ENCODE measurements around the gene LRRC9.
A peak's percentile ranks its signal among the peaks of the same experiment; 100 is the strongest.
"Not testable (repeated sequence)": the region's sequence is repeated elsewhere in the genome, so short reads cannot be mapped to it uniquely, and the experiment has no call there.

LRRC9 gene

DNA sequence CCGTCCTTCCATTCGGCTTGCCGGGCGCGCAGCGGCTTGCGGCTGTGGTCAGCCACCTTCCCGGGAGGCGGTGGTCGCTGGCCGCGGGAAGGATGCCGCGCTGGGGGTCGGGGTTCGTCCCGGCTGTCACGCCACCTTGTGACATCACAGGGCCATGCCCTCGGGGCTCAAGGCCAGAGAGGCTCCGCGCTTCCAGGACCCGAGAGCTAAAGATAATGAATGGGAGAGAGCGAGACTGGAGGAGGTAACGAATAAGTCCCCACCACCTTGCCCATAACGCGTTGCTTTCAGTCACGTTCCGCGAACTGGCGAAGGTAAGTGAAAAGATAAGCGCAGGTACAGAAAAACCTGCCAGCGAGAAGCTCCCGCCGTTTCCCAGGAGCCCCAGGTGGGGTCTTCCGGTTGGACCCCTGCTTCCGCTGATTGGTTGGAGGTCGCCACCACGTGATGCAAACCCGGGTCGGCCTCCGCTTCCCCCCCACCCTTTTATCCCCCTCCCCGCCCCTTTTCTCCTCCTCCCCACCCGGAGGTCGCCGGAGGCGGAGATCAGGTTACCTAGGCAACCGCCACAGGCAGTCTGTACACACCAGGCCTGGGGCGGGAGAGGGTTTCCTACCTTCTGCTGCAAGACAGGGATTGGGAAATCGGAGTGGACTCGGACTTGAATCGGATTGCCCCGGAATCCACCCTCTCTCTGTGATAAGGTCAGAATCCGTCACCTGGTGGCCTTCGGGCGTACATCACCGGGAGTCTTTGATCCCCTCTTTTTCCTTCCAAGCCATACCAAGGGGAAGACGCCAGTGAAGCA is at the start of gene LRRC9:
LRRC9 (plus strand) TSS at position 575 of the 808 bp plus-strand sequence.
- peak; percentile 94 for DNase-seq

- DNase-seq = peak; percentile 63
These were observed 49.4 kb upstream of the LRRC9 start, which contains the start of gene RTN1 for GRCh38 chr14:59870277-59871165. RTN1 (minus strand) TSS chr14:59870776; CDS start chr14:59870630, 146 bp downstream.

GRCh38 chr14:59871166-59871495 is 48.8 kb upstream of the LRRC9 start:
- DNase-seq = no peak

DNA sequence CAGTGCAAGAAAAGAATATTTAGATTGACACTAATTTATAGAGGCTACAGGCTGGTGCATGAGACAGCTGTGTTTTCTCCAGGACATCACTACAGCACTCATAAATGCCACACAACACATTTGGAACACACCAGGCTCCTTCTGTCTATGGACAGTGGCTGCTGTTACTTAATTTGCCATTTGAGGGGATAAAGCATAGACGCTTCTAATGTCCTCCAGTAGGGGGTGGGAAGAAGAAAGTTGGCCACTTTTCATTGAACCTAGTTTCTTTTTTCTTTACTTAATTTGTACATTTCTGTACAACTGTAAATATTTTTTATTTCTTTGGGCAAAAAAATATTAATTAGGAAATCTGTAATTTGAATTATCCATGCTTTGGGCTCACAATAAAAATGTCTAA is 37.0 kb upstream of the LRRC9 start:
- no peak for DNase-seq

GRCh38 chr14:59890676-59891075 is 29.3 kb upstream of the LRRC9 start:
- no peak for DNase-seq

DNA sequence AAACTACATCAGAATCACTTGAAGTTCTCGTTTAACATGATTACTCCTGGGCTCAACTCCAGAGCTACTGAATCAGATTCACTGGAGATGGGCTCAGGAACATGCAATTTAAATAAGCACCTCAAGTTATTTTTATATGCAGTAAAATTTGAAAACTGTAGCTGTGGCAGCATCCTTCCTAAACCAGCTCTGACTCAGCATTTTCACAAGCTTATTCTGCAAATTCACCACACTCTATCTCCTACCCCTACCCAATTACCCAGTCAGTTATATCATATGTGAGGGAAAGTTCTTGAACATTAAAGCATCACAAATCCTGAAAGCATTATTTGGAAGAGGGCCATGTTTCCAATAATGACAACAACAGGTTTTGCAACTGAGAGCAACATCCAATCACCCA is 24.2 kb upstream of the LRRC9 start:
- no peak for DNase-seq

DNA sequence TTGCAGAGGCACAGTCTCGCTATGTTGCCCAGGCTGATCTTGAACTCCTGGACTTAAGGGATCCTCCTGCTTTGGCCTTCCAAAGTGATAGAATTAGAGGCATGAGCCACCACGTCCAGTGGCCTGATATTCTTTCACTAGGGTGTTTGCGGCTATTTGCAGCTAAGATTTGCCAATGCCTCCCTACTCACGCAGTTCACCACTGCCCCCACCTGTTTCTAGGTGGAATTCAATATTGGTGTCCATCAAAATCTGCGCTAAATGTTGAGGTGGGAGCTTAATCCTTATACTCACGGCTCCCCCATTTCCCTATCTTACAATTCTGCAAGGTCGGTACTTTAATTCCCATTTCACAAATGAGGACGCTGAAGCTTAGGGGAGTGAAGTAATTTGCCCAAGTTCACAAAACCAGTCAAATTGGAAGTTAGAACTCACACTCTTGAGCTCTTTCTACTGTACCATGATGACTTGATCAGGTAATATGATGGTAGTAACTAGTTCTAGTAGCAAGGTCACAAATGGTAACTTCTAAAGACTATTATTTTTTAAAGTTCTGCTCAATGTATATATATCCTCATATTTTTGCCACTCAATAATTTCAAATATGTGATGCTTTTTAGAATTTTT is 22.1 kb upstream of the LRRC9 start:
- peak; percentile 25 for DNase-seq

DNA sequence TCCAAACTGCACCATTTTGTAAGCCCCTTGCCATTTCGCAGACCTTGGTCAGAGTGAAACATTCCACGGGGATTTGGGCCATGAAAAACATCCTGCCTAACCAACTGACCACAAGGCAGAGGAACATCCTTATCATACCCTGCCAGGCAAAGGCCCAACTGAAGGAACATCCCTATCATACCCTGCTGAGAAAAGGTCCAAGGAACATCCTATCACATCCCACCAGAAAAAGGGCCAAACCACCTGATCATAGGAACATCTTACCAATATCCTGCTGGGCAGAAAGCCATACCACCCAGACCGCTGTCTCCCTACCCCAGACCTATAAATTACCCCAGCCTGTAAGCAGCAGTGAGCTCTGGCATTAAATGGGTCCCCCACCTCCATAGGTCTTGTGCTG is 19.4 kb upstream of the LRRC9 start:
- DNase-seq = no peak

- no peak for DNase-seq
These were observed 15.8 kb upstream of the LRRC9 start for GRCh38 chr14:59904184-59904583.

DNA sequence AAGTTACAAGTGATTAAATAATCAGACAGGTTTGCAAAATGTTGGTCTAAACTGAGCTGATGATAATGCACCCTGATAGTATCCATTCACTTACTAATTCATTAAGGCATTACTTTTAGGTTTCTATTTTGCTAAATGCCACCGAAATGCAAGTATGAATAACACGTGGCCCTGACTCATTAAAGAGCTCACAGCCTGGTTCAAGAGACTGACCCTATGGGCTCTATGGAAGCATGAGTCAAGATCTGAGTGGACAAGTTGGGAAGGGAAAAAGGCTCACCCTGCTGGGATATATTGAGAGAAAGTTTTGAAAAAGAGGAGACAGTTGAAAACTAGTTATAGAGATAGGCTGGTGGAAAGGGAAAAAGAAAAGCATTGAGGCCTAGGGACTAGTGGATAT is 14.8 kb upstream of the LRRC9 start:
- no peak for DNase-seq

DNA sequence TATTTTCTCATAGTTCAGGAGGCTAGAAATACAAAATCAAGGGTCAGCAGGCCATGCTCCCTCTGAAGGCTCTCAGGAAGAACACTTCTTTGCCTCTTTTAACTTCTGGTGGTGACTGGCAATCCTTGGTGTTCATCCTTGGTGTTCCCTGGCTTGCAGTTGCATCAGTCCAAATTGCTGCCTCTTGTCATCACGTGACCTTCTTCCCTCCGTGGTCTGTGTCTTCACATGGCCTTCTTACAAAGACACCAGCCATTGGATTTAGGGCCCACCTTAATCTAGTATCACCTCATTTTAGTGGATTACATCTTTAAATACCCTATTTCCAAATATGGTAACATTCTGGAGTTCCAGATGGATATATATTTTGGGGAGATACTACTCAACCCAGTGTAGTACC is 7.5 kb upstream of the LRRC9 start:
- DNase-seq = no peak

- no peak for DNase-seq
These were observed 6.8 kb upstream of the LRRC9 start for GRCh38 chr14:59913187-59913586.

DNA sequence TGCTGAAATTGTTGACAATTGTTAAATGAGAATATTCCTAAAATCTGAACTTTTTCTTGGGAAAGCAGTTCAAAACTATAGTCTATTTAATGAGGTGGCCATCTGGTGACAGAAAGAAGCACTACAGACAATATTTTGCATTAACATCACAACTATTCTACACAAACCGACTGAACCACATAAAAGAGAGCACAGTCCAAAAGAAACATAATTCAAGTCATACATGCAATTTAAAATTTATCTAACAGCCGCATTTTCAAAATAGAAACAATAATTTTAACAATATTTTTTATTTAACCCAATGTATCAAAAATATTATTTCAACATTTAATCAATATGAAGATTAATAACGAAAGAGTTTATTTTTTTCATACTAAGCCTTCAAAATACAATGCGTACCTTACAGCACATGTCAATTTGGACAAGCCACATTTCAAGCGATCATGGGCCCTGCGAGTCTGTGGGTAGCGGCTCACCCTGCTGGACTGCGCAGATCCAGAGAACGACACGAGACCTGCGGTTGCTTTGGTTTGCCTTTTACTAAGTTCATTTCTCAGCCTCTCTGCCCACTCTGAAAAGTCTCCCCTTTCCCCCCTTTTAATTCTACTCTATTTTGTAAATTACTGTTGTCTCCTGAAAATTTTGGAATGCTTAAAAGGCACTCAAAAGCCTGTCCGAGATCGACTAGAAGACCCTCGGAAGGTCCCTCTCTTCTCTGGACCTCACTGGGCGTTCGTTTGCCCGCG is 947 bp upstream of the LRRC9 start:
- peak; percentile 45 for DNase-seq

DNA sequence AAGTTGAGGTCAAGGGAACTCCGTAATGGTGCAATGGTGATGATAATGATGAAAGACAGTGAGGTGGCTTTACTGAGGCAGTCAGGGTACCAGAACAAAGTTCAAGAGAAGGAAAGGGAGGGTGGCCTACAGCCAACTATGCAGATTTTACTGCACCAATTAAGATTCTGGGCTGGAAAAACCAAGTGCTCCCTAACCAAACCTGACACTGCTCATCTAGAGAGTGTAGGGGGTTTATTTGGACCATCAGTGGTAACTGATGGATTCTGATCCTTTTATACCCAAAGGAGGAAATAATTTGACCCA is 387 bp downstream of the LRRC9 start:
- no peak for DNase-seq

DNA sequence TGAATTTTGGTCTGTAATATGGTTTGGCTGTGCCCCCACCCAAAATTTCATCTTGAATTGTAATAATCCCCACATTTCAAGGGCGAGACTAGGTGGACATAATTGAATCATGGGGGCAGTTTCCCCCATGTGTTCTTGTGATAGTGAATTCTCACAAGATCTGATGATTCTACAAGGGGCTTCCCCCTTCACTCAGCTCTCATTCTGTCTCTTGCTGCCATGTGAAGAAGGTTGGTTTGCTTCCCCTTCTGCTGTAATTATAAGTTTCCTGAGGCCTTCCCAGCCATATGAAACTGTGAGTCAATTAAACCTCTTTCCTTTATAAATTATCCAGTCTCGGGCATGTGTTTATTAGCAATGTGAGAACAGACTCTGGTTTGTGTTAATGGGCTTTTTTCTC is 5.9 kb downstream of the LRRC9 start:
- no peak for DNase-seq

DNA sequence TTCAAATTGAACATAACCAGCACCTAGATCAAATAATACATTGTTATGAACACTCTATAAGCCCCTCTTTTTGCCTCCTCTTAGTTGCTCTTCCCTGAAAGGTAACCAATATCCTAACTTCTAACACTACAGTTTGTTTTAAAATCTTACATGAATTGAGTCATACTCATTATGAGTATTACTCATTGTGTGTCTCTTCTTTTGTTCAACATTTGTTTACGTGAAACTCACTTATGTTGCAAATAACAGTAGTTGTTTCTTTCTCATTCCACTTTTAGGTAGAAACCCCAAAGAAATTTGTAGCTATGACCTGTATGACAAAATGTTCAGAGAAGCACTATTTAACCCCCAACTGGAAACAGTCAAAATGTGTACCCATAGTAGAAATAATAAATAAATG is 6.6 kb downstream of the LRRC9 start:
- no peak for DNase-seq

- no peak for DNase-seq
These were observed 11.3 kb downstream of the LRRC9 start for GRCh38 chr14:59931237-59931636.

GRCh38 chr14:59936145-59936544 is 16.2 kb downstream of the LRRC9 start:
- DNase-seq = no peak

- no peak for DNase-seq
These were observed 19.9 kb downstream of the LRRC9 start for GRCh38 chr14:59939828-59940227.

GRCh38 chr14:59942296-59942862 is 22.4 kb downstream of the LRRC9 start:
- DNase-seq = not testable (repeated sequence)

GRCh38 chr14:59944909-59945308 is 25.0 kb downstream of the LRRC9 start:
- no peak for DNase-seq

- not testable (repeated sequence) for DNase-seq
These were observed 32.2 kb downstream of the LRRC9 start for GRCh38 chr14:59952141-59952540.

DNA sequence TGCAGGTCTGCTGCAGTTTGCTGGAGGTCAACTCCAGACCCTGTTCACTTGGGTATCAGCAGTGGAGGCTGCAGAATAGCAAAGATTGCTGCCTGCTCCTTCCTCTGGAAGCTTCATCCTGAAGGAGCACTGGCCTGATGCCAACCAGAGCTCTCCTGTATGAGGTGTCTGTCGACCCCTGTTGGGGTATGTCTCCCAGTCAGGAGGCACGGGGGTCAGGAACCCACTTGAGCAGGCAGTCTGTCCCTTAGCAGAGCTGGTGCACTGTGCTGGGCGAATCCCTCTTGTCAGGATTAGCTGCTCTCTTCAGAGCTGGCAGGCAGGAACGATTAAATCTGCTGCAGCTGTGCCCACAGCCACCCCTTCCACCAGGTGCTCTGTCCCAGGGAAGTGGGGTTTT is 37.9 kb downstream of the LRRC9 start:
- DNase-seq = peak; percentile 89
